RCC 7860 (cell line): ENCODE results near the gene PKLR.
A peak's percentile ranks its signal among the peaks of the same experiment; 100 is the strongest.

Experiments
- DNase-seq: peaks from one replicate; pipeline ENCODE4 v3.0.0-alpha.2; 2015; ENCODE audit warnings: low spot score
- FAIRE-seq: peaks from 2 replicates; lab custom pipeline; 2012; peaks lifted over from hg19 to GRCh38; lab: Jason Lieb, UNC

PKLR gene

DNA sequence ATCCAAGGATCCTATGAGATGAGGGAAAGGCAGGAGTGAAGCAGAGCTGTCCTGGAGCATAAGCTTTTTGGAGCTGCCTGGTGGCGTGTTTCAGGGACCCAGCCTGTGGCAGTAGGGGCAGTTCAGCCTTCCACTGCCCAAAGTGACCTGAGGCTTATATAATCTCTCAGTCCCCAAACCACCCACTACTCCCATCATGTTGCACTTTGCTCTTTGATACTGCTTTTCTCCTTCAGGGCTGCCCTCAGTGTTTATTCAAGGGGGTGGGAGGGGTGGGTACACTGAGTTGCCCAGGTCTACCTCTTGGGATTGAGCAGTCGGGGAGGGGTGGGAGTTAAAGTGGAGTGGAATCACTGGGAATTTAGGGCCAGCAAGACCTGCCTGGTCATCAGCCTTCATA is 14.7 kb downstream of the PKLR start:
- DNase-seq: no peak
- no peak for FAIRE-seq

DNA sequence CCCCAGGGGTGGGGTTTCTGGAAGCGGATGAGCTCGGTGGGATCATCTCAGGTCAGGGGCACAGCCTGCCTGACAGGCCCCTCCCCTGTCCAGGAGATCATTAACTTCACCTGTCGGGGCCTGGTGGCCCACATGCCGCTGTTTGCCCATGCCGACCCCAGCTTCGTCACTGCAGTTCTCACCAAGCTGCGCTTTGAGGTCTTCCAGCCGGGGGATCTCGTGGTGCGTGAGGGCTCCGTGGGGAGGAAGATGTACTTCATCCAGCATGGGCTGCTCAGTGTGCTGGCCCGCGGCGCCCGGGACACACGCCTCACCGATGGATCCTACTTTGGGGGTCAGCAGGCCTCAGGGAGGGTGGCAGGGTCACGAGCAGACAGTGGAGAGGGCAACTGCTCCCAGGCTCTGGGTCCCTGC is 15.6 kb downstream of the PKLR start:
- FAIRE-seq: no peak
- DNase-seq: no peak

DNA sequence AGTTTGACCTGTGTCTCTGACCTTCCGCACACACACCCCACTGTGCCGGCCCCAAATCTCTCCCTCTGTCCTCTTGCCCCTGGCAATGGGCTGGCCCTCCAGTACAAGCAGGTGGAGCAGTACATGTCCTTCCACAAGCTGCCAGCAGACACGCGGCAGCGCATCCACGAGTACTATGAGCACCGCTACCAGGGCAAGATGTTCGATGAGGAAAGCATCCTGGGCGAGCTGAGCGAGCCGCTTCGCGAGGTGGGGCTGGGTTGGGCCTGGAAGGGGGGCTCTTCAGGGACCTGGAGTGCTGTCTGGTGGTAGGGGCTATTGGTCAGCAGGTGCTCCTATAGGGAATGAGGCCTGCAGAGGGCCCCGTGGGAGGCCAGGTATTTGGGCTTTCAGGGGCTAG is 16.2 kb downstream of the PKLR start:
- FAIRE-seq (no peak), DNase-seq (no peak)

DNA sequence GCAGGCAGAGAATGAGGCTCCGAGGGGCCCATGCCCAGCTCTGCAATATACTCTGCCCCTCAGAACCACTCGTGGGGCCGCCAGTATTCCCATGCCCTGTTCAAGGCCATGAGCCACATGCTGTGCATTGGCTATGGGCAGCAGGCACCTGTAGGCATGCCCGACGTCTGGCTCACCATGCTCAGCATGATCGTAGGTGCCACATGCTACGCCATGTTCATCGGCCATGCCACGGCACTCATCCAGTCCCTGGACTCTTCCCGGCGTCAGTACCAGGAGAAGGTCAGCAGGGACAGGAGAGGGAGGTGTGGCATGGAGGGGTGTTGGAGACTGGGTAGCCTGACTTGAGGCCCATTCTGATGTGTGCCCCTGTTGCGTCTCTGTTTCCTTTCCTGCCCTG is 16.8 kb downstream of the PKLR start:
- DNase-seq: no peak
- no peak for FAIRE-seq

DNA sequence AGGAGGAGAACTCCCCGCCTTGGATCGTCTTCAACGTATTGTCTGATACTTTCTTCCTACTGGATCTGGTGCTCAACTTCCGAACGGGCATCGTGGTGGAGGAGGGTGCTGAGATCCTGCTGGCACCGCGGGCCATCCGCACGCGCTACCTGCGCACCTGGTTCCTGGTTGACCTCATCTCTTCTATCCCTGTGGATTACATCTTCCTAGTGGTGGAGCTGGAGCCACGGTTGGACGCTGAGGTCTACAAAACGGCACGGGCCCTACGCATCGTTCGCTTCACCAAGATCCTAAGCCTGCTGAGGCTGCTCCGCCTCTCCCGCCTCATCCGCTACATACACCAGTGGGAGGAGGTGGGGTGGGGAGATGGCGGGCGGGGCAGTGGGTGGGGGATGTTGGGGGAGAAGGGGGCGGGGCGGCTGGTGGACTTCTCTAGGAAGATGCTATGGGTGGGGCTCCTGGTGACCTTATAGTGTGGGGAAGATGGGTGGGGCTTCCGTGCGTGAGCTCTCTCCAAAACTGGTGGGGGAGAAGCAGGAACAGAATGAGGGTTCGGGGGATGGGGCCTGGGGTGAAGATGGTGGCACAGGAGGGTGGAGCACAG is 18.6 kb downstream of the PKLR start:
- no peak for FAIRE-seq
- no peak for DNase-seq

DNA sequence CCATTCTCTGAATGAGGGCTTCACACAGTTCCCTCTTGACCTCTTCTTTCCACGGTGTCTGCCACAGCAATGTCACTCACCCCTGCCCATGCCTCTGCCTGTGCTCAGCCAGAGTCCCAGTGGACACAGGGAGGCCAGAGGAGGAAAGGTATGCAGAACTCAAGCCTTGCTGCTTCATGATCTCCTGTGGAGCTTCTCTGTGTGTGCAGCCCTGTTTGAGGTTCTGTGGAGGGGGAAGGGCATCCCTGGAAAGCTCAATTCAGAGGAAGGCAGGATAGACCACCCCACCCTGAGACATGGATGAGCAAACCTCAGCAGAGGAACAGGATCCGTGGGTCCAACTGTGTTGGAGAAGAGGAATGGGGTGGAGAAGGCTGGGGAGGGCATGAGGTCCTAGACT is 22.0 kb downstream of the PKLR start:
- no peak for FAIRE-seq
- DNase-seq: no peak

DNA sequence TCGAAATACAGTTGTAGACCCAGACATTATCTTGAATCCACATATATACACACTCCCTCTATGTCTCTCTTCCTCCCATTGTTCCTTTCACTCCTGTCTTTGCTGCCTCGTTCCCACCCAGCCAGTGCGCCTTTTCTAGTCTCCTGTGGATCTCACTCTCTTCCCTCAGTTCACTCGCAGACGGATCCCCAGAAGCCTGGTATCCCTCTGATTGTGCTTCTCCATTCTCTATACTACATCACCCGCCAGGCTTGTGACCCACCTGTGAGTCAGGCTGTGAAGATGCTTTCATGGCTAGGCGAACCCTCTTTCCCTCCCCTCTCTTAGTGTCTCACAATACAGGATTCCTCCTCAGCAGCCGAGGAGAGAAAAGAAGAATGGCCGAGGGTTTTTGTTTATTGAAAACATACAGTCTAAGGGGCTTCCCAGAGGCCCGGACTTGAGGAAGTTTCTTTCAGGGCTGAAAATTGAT is 22.5 kb downstream of the PKLR start:
- no peak for DNase-seq
- no peak for FAIRE-seq

DNA sequence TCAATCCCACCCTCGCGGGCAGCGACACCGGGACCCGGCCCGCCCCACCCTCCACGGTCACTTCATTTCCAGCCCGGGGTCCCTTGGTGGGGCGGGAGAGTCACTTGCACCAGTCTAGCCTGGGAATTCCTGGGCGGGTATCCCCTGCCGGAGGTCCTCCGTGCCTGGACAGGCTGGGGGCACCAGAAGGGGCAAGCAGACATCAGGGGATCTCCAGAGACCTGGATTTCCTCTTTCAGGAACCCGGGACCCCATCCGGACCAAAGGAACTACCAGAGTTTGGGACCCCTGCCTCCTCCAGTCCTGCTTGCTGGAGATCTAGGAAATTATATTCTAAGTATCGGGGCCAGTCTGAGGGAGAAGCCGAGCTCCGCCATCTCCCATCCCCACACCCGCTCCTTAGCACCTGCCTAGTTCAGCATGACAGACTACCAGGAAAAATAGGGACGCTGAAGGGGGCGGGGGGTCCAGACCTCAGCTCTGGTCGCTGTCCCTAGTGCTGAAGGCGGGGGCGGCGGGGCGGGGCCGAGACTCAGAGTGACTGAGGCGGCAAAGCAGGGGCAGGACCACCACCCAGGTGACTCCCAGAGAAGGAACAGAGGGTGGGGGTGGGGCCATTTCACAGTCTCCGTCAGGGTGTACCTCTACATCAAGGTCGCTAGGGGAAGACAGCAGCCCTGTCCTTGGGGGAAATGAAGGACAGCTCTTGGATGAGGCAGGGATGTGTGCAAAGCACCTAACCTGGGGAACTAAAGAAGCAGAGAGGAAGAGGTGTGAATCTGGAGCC is 23.1 kb downstream of the PKLR start:
- DNase-seq: peak; percentile 7
- FAIRE-seq: no peak

DNA sequence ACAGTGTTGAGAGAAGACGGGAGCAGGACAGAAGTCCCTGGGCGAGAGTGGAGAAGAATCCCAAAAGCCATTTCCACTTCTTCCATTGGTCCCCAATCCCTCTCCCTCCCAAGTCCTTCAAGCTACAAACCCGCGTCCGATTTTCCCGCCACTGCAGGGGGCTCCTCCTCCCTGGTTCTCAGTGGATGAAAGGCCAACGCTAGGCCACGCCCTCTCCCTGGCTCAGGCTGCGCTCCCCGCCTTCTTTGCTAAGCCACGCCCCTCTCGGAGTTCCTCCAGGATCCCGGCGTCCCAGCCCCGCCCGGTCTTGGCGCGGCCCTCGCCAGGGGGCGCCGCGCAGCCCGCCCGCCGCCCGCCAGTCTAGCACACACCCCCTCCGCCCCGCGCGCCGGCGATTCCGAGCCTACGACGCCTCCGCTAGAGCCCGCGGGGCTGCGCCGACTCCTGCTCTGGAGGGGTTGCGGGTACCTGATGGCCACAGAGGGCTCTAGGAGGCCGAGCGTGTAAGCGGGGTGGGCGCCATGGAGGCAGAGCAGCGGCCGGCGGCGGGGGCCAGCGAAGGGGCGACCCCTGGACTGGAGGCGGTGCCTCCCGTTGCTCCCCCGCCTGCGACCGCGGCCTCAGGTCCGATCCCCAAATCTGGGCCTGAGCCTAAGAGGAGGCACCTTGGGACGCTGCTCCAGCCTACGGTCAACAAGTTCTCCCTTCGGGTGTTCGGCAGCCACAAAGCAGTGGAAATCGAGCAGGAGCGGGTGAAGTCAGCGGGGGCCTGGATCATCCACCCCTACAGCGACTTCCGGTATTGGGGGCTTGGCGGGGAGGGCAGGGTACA is 24.0 kb downstream of the PKLR start, which contains the start of gene HCN3:
Gene HCN3, plus strand, starts transcription at position 394 of the 832 bp plus-strand sequence. Its CDS starts 128 bp downstream, at position 522.
- DNase-seq (peak; percentile 90), FAIRE-seq (no peak)

DNA sequence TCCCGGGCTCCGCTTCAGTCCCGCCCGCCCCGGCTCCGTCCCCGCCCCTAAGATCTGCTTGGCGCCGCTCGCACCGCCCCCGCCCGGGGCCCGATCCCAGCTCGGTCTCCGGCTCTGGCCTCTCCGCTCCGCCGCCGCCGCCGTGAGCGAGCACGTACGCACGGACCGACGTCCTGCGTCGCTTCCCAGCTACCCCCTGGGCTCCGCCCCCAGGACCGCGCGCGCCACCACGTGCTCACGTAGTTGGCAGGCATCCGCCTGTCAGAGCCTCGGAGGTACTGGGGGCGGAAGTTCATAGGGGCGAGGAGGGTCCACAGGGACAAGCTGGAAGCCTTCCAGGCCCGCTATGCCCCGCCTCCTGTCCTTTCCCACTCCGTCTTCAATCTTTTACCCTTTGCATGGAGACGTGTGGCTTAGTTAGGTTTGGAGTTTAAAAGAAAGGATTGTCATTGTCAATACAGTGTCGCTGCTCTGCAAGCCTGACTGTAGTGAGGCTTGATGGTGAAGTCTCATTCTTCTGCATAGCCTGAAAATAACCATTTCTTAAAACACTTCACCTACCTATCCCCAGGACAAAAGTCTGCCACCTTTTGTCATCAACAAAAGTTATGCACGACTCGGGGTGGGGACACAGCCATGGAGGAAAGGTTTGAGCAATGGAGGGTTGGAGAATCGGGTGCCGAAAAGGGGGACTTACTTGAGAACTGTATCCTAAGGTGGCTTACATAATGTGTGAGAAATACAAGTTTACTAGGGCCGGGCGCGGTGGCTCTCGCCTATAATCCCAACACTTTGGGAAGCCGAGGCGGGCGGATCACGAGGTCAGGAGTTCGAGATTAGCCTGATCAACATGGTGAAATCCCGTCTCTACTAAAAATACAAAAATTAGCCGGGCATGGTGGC is 27.6 kb downstream of the PKLR start, which contains the start of gene CLK2:
Gene CLK2, minus strand, starts transcription at position 162 of the 903 bp plus-strand sequence. CDS start 2,527 bp downstream, outside the sequence.
- DNase-seq: peak; percentile 91
- FAIRE-seq: peak; percentile 57

DNA sequence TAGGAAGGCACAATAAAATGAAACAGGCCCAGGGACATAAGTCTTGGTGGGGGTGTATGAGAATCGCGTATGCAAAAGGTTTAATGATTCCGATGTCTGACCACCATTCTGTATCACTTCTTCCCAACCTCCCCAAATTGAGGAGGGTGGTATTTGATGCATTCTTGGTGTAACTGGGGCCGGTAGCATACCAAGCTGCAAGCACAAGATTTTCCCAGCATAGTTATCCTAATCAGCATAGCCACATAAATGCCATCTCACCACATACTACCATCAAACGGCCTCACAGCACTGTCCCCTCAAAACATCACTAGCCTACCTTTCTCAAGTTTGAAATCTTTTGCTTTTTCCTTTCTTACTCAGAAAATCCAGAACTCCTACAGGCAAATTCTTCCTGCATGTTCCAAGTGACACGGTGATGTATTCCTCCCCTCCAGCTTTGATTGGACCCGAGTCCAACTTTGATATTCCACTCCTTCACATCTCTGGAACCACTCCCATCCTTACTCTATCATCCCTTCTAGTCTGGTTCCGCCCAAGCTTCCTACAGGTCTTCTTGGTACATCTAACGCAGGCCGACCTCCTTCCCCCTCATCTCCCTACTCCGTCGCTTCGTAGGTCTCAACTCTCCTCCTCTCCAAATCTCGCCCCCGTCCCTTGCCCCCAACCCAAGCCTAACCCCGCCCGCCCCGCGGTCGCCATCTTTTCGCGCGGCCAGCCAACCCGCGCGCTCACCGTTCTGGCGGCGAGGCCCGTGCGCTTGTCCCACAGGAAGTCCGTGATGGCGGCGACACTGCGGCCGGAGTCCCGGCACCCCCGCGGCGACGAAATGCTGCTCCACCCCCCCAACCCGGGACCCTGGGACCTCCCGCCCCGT is 28.5 kb downstream of the PKLR start:
- FAIRE-seq (no peak), DNase-seq (peak; percentile 29)

DNA sequence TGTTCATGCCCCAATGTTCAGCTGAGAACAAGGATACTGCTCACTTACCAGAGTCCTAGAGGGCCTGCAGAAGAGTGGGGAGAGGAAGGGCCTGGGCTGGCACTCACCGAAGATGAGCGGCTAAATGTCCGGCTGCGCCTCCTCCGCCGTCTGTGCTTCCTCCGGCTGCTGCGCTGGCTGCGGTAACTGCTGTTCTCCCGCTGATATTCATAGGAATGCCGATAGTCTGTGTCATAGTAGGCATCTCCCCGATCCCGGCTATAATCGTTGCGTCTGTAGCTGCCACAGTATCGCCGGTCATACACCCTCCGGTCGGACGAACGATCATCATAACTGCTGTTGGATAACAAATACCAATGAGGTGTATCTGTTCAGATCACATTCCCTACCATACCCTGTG is 31.9 kb downstream of the PKLR start:
- FAIRE-seq: no peak
- DNase-seq: no peak

DNA sequence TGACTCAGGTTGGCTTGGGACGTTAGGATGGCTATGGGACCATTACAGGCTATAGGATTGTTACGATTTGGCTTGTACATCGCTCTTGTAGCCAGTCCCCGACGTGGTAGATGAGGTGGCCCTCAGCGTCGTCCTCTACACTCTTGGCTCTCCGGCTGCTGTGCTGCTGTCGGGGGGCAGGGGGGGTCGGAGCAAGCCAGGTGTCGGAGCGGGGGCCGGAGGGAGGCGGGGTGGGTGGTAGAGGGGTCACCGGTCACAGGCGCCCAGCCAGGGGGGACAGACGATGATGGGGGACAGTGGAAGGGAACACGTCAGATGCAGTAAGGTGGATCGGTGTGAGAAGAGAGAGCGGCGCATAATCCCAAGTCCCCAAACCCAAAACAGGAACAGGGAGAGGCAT is 32.6 kb downstream of the PKLR start:
- DNase-seq (no peak), FAIRE-seq (no peak)

DNA sequence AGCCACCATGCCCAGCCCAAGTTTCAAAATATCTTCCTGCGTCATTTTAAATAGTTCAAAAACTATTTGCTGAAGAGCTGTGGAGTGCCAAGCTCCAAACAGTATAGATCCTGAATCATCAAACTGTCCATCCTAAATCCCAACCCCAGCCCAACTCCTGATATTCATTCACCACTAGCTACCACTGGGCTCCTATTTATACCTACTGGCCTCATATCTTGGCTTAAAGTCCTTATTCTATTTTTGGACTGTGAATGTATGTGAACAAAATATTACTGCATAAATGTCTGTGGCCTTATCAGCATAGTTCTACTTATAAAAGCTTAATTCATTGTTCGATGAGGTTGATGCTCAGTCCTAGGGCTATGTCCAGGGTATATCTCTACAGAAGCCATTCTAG is 33.9 kb downstream of the PKLR start:
- DNase-seq: no peak
- no peak for FAIRE-seq

DNA sequence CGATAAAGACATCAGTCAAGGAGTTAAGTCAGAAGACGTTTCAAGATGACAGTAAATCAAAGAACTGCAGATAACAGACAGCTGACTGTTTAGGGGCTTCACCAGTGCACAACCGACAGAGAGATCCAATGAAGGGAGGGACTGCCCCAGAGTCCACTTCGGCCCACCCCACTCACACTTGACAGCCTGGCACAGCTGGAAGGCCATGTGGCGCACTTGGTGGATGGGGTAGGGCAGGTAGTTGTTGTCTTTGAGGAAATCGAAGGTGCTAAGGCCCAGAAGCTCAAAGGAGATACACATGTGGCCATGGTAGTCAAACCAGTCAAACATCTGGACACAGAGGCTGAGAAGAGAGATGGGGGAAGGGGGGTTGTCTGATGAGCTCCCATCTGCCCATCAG is 34.7 kb downstream of the PKLR start:
- FAIRE-seq: no peak
- DNase-seq: no peak

DNA sequence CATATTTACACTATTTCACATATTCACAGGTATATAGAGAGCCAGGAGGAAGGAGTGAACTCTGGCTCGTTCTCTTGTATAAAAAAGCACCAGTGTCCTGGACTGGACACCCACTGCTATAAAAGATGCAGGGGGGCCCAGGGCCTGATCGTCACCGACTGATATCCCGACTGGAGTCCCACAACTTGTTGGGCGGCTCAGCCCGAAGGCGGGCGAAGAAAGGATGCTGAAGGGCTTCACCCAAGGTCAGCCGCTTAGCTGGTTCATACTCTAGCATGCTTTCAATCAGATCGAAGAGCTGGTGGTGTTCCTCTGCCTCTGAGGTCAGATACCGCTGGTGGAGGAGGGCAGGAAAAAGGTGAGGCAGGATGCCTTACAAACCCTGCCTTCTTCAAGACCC is 38.2 kb downstream of the PKLR start:
- DNase-seq: no peak
- no peak for FAIRE-seq

DNA sequence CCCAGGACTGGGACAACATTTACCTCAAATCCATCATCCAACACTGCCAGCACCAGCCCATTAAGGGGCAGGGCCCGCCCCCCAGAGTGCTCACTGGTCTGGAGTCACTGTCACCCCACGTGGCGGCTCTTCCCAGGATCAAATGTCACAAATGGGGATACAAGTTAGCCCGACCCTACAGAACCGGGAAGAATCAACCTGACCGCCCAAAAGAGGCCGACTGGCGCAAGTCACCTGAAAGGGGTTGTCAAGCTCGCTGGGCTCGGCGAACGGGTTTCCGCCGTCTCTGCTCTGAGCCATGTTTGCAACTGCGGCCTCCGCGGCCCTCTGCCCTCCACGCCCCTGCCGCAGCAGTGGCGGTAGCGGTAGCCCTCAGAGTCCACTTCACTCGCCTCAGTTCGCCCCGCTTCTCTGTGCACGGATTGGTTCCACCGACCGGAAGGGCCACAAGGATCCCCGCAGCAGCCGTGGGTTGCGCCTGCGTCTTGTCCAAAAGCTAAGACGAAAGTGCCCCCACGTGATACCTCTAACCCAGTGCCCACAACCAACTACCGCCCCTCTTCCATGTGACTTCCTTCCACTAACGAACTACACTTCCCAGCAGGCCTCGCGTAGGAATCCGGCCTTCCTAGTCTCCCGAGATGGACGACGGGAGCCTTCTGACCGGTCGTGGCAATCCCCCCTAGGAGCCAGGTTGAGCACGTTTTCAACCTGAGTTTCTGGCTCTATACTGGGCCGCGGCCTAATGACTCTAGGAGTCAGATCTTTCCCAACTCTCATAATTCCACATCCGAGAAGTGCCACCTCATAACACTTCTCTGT is 39.2 kb downstream of the PKLR start, which contains the start of gene SCAMP3:
Gene SCAMP3, minus strand, starts transcription at position 509 of the 822 bp plus-strand sequence. Its CDS starts 209 bp downstream, at position 300.
- peak; percentile 96 for DNase-seq

DNA sequence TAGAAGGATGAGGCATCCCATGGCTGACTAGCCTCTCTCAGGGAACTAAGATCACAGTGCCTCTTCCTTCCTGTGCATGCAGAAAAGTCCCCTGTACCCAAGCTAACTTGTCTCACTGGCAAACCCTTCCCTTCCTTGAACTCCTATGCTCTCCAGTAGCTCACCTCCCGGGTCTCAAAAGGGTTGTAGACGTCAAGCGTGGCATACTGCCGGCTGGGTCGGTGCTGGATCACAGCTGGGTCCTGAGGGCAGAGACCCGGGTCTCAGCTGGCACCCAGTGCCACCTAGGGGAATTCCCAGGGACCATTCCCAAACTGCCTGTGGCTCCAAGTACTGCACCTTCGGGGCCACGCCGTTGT is 39.8 kb downstream of the PKLR start:
- FAIRE-seq: no peak
- DNase-seq: peak; percentile 29

More for the DNA sequence above, 39.2 kb downstream of the PKLR start, which contains the start of gene SCAMP3:
- peak; percentile 85 for FAIRE-seq
